ENCODE data around the gene NEK1.
"Not testable (repeated sequence)": the region's sequence is repeated elsewhere in the genome, so short reads cannot be mapped to it uniquely, and the experiment has no call there.

NEK1 gene

DNA sequence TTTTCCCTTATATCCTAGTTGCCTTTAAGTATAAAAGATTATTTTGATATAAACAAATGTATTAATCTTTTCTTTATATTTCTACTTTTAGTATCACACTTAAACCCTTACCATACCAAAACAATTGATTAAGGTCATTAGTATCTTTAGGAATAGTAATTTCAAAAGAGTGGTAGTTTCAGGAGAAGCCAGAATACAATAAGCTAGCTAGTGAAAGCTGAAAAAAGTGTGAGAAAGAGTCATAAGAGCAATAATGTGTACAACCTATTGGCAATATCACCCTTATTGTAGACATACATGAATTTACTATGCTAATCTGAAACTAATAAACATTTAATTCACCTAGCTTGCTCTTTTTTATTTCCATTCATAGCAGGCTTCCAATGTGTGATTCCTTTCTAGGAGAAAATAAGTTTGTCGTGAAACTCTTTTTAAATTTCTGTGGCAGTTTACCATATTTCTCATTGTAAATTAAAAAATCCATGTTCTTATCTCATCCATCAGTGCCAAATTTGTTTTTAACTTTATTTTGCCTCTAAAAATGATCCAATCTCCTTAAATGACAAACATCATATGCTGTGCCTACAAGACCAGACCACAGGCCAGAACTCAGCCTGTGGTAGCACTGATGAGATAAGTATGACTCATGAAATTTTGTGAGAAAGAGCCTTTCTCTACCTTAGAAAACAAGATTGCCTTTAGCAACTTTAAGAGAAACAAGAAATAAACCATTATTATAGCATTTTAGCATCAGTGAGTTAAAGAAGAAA lies 8.1 kb downstream of the NEK1 start:
- in situ Hi-C loops (cut with HindIII; ENCODE audit: low sequenced_read_pairs): no loop called here

DNA sequence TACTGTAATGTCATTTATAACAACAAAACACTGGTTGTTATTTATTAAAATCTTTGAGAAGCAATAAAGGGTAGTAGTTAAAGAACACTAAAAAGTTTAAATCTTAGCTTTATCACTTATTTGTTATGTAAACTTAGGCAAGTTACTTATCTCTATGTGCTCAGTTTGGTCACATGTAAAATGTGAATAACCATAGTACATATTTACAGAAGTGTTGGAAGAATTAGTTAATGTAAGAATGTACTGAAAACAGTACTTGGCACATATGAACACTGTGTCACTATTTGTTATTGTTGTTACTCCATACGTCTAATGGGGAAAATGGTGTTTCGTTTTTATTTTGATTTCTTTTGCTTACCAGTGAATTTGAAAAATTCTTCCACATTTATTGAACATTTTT lies 9.1 kb downstream of the NEK1 start:
- in situ Hi-C loops (cut with HindIII; ENCODE audit: low sequenced_read_pairs): no loop called here

DNA sequence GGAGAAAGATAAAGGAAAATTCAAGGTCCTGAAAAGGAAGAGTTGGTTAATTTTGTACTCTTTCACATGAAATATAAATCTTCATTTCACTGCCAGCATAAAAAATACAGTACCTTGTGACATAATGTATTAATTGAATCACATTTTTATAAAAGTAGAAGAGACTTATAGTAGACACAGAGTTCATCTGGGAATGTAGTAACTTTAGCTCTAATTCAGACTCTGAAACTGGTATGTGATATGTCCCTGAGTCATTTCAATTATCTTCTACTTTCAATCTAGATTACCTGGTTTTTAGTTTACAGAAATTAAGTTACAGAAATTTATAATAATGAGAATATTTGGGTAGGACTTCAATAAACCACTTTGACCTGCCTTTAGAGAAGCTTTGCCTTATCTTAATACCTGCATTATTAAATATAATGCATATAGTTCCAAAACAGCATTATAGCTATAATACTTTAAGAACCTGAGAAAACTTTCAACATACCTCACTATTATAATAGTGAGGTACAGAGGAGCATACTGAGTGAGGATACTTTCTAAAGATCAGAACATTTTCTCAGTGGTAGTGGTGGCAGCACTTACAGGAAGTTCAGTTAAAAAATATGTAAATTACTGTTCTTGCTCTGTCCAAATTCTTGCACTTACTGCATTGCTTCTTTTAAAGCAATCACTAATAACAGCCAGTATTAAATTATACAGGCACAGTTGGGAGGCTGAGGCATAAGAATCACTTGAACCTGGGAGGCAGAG lies 11.2 kb downstream of the NEK1 start:
- in situ Hi-C loops (cut with HindIII; ENCODE audit: low sequenced_read_pairs): no loop called here

GRCh38 chr4:169594560-169595195 lies 17.7 kb downstream of the NEK1 start:
- in situ Hi-C loops (cut with HindIII; ENCODE audit: low sequenced_read_pairs): no loop called here

GRCh38 chr4:169593050-169593560 lies 19.3 kb downstream of the NEK1 start:
- in situ Hi-C loops (cut with HindIII; ENCODE audit: low sequenced_read_pairs): no loop called here

DNA sequence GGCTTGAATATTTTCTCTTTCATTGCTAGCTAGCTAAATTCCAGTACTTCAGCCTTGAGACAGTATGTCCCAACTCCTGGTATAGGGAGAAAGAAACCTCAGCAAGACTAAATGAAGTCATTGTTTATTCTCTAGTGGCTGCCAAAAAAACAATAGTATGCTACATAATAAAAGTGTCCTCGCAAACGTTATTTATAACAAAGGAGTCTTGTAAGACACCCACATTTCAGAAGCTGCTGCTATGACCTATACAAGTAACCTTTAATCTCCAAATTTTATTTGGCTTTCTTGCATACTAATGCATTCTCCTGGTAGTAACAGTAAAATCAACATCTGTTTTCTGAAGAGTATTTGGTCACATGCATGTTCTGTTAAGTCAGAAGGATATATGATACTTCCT lies 28.8 kb downstream of the NEK1 start:
- in situ Hi-C loops (cut with HindIII; ENCODE audit: low sequenced_read_pairs): no loop called here

DNA sequence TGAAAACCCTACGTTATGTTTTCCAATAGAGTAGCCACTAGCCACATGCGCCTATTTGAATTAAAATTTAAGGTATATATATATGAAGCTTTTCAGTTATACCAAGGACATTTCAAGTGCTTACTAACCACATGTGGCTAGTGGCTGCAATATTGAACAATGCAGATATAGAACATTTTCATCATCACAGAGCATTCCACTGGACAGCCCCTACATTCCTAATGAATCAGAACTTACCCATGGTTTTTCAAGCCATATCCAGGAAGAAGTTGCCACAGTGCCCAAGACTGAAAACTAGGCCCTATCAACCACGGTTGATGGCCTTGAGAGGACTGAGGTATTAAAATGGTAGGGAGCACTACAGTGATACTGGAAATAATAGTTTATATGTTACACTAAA lies 29.7 kb downstream of the NEK1 start:
- in situ Hi-C loops (cut with HindIII; ENCODE audit: low sequenced_read_pairs): no loop called here

GRCh38 chr4:169582203-169582602 lies 30.2 kb downstream of the NEK1 start:
- in situ Hi-C loops (cut with HindIII; ENCODE audit: low sequenced_read_pairs): no loop called here

GRCh38 chr4:169573889-169574288 lies 38.5 kb downstream of the NEK1 start:
- in situ Hi-C loops (cut with HindIII; ENCODE audit: low sequenced_read_pairs): no loop called here

GRCh38 chr4:169571435-169571834 lies 40.9 kb downstream of the NEK1 start:
- in situ Hi-C loops (cut with HindIII; ENCODE audit: low sequenced_read_pairs): no loop called here

DNA sequence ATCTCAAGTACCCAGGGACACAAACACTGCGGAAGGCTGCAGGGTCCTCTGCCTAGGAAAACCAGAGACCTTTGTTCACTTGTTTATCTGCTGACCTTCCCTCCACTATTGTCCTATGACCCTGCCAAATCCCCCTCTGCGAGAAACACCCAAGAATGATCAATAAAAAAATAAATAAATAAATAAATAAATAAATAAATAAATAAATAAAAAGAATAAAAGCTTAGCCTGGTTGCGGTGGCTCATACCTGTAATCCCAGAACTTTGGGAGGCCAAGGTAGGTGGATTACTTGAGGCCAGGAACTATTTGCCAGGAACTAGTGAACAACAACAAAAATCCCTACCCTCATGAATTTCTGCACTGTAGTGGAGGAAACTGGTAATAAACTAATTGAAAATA lies 41.4 kb downstream of the NEK1 start:
- in situ Hi-C loops (cut with HindIII; ENCODE audit: low sequenced_read_pairs): not testable (repeated sequence)

DNA sequence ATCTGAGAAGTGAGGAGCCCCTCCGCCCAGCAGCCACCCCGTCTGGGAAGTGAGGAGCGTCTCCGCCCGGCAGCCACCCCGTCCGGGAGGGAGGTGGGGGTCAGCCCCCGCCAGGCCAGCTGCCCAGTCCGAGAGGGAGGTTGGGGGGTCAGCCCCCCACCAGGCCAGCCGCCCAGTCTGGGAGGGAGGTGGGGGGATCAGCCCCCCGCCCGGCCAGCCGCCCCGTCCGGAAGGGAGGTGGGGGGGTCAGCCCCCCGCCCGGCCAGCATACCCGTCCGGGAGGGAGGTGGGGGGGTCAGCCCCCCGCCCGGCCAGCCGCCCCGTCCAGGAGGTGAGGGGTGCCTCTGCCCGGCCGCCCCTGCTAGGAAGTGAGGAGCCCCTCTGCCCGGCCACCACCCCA lies 42.1 kb downstream of the NEK1 start:
- in situ Hi-C loops (cut with HindIII; ENCODE audit: low sequenced_read_pairs): not testable (repeated sequence)

- in situ Hi-C loops (cut with HindIII; ENCODE audit: low sequenced_read_pairs): not testable (repeated sequence)
Observed at GRCh38 chr4:169569188-169569587, 43.2 kb downstream of the NEK1 start.

- in situ Hi-C loops (cut with HindIII; ENCODE audit: low sequenced_read_pairs): no loop called here
Observed at GRCh38 chr4:169567916-169568315, 44.5 kb downstream of the NEK1 start.

GRCh38 chr4:169566021-169566818 lies 46.2 kb downstream of the NEK1 start:
- in situ Hi-C loops (cut with HindIII; ENCODE audit: low sequenced_read_pairs): no loop called here

DNA sequence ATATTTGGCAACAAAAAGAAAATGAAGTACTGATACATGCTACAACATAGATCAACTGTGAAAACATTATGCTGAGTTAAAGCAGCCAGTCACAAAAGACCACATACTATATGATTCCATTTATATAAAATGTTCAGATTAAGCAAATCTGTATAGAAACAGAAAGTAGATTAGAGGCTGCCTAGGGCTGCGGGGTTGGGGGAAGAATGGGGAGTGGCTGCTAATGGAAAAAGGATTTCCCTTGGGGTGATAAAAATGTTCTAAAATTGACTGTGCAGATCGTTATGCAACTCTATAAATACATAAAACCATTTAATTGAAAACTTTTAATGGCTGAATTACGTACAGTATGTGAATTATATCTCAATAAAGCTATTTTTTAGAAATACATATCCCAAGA lies 46.8 kb downstream of the NEK1 start:
- in situ Hi-C loops (cut with HindIII; ENCODE audit: low sequenced_read_pairs): no loop called here

DNA sequence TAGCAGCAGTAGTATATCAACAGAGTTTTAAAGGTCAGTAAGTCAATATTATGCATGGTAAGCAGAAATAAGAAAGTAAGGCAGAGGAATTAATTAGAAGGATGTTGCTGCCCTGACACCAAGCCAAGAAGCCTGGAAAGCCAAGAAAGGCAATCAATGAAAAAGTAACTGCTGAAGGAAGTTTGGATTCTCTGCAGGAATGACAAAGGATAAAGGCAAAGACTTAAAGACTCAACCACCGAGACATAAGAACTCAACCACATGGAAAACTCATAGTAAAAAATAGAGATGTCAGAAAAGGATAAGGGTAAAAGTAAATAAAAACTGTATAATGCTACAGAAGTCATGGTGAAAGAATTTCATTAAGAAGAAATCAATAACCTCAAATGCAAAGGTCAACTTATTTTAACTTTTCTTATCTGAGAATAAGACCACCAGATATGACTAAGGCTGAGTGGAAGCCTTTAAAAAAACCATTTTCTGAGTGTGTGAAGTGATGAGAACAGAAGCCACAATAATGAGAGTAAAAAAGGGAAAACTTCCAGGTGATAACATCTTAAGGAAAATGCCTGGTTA lies 55.2 kb downstream of the NEK1 start:
- in situ Hi-C loops (cut with HindIII; ENCODE audit: low sequenced_read_pairs): loop anchor here (10.0 kb wide), 2 partner anchors 532 to 612 kb away; no protein-coding TSS in a partner anchor

DNA sequence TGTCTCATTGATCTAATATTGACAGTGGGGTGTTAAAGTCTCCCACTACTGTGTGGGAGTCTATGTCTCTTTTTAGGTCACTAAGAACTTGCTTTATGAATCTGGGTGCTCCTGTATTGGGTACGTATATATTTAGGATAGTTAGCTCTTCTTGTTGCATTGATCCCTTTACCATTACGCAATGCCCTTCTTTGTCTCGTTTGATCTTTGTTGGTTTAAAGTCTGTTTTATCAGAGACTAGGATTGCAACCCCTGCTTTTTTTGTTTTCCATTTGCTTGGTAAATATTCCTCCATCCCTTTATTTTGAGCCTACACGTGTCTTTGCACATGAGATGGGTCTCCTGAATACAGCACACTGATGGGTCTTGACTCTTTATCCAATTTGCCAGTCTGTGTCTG lies 65.8 kb downstream of the NEK1 start:
- in situ Hi-C loops (cut with HindIII; ENCODE audit: low sequenced_read_pairs): not testable (repeated sequence)

GRCh38 chr4:169540774-169541173 lies 71.6 kb downstream of the NEK1 start:
- in situ Hi-C loops (cut with HindIII; ENCODE audit: low sequenced_read_pairs): no loop called here

GRCh38 chr4:169530048-169530447 lies 82.3 kb downstream of the NEK1 start:
- in situ Hi-C loops (cut with HindIII; ENCODE audit: low sequenced_read_pairs): no loop called here

Measured in endothelial cell of hepatic sinusoid (primary cell).